MM.1S (cell line): ENCODE data around the gene FRY.

Experiments used
- DNase-seq: peaks from one replicate; pipeline ENCODE4 v3.0.0-alpha.2; 2015
- H2AFZ ChIP-seq: fragments of 300-600 bp; sonication (generic); 2 replicates; pipeline ENCODE4 v1.6.0; 2016; ENCODE audit warnings: antibody characterized with exemption, low read length
- H3F3A ChIP-seq: fragments of 300-600 bp; sonication (generic); 2 replicates; pipeline ENCODE4 v1.6.1; 2016; ENCODE audit warnings: mild to moderate bottlenecking, antibody characterized with exemption, low read length, moderate library complexity, mixed read lengths; ENCODE audit not compliant: insufficient read depth
- H3K27ac ChIP-seq: fragments of 300-600 bp; sonication (generic); 2 replicates; pipeline ENCODE4 v1.5.1; 2016; ENCODE audit warnings: mild to moderate bottlenecking, low read length
- H3K27me3 ChIP-seq: fragments of 300-600 bp; sonication (generic); replicated peaks from 2 replicates; pipeline ENCODE4 v1.6.0; 2016; ENCODE audit warnings: low read length; ENCODE audit not compliant: insufficient read depth
- H3K36me3 ChIP-seq: fragments of 300-600 bp; sonication (generic); replicated peaks from 2 replicates; pipeline ENCODE4 v1.6.1; 2016; ENCODE audit warnings: mild to moderate bottlenecking, low read length, mixed read lengths; ENCODE audit not compliant: insufficient read depth
- H3K4me1 ChIP-seq: fragments of 300-600 bp; sonication (generic); 2 replicates; pipeline ENCODE4 v1.6.1; 2016; ENCODE audit warnings: low read length, mixed read lengths
- H3K4me2 ChIP-seq: fragments of 300-600 bp; sonication (generic); 2 replicates; pipeline ENCODE4 v1.6.0; 2016; ENCODE audit warnings: low read depth, low read length
- H3K4me3 ChIP-seq: fragments of 300-600 bp; sonication (generic); 2 replicates; pipeline ENCODE4 v1.5.1; 2016; ENCODE audit warnings: low read length, mixed read lengths
- H3K79me2 ChIP-seq: fragments of 300-600 bp; sonication (generic); 2 replicates; pipeline ENCODE4 v1.6.1; 2016; ENCODE audit warnings: mixed run types, low read length, mixed read lengths
- H3K9ac ChIP-seq: fragments of 300-600 bp; sonication (generic); 2 replicates; pipeline ENCODE4 v1.6.1; 2016; ENCODE audit warnings: low read length, mixed read lengths
- H3K9me2 ChIP-seq: fragments of 300-600 bp; sonication (generic); replicated peaks from 2 replicates; pipeline ENCODE4 v1.6.1; 2016; ENCODE audit warnings: mild to moderate bottlenecking, low read length, mixed read lengths; ENCODE audit not compliant: insufficient read depth
- H3K9me3 ChIP-seq: fragments of 300-600 bp; sonication (generic); replicated peaks from 2 replicates; pipeline ENCODE4 v1.6.1; 2016; ENCODE audit warnings: mild to moderate bottlenecking, low read length, mixed read lengths; ENCODE audit not compliant: insufficient read depth
- H4K20me1 ChIP-seq: fragments of 300-600 bp; sonication (generic); 2 replicates; pipeline ENCODE4 v1.6.1; 2016; ENCODE audit warnings: mild to moderate bottlenecking, low read length, moderate library complexity, mixed read lengths; ENCODE audit not compliant: insufficient read depth
- EZH2 ChIP-seq: fragments of 300-600 bp; sonication (generic); optimal IDR thresholded peaks from 2 replicates; pipeline ENCODE3; 2017; ENCODE audit warnings: low read depth, mild to moderate bottlenecking, antibody characterized with exemption, low read length, mixed read lengths
- EZH2phosphoT487 ChIP-seq: fragments of 300-600 bp; sonication (generic); IDR thresholded peaks from 2 replicates; pipeline ENCODE4 v1.6.1; 2018; ENCODE audit warnings: antibody characterized with exemption, low read length
- TF ChIP-seq, protein P1 (sequence below): fragments of 300-600 bp; sonication (generic); IDR thresholded peaks from 2 replicates; pipeline ENCODE4 v1.5.1; 2016; ENCODE audit warnings: antibody characterized with exemption, low read length, mixed read lengths

FRY gene

DNA sequence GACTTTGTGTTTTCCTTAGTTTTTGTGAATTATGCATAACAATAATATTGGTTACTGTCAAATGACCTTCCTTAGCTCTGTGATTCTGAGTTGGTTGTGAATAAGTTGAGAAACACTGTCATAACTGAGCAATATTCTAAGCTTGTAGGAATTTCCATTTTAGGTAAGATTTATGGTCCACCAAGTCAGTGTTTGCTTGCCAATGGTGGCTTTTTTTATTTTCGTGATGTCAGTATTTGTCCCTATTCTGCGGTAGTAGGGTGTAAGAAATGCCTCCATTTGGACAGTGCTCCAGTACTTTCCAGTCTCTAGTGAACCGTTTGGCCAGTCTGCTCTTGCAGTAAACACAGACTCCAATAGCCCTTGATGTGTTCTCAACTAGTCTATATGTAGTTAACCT is 94.7 kb downstream of the FRY start:
- Histone ChIP-seq H3K9me3 (no peaks in the 10 kb centered on the region), H4K20me1 (no peaks in the 10 kb centered on the region), H2AFZ (no peak overlapping the region), H3K9me2 (no peaks in the 10 kb centered on the region), H3F3A (no peaks in the 10 kb centered on the region), H3K4me3 (no peak overlapping the region), H3K36me3 (no peaks in the 10 kb centered on the region), H3K27me3 (no peaks in the 10 kb centered on the region), H3K79me2 (no peaks in the 10 kb centered on the region), H3K4me2 (no peak overlapping the region), H3K9ac (no peak overlapping the region), H3K4me1 (no peaks in the 10 kb centered on the region), H3K27ac (no peak overlapping the region)
- TF ChIP-seq EZH2phosphoT487 (no peak), EZH2 (no peak)
- TF ChIP-seq, protein P1, sequence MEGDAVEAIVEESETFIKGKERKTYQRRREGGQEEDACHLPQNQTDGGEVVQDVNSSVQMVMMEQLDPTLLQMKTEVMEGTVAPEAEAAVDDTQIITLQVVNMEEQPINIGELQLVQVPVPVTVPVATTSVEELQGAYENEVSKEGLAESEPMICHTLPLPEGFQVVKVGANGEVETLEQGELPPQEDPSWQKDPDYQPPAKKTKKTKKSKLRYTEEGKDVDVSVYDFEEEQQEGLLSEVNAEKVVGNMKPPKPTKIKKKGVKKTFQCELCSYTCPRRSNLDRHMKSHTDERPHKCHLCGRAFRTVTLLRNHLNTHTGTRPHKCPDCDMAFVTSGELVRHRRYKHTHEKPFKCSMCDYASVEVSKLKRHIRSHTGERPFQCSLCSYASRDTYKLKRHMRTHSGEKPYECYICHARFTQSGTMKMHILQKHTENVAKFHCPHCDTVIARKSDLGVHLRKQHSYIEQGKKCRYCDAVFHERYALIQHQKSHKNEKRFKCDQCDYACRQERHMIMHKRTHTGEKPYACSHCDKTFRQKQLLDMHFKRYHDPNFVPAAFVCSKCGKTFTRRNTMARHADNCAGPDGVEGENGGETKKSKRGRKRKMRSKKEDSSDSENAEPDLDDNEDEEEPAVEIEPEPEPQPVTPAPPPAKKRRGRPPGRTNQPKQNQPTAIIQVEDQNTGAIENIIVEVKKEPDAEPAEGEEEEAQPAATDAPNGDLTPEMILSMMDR, result no peak
- DNase-seq, result no peak

DNA sequence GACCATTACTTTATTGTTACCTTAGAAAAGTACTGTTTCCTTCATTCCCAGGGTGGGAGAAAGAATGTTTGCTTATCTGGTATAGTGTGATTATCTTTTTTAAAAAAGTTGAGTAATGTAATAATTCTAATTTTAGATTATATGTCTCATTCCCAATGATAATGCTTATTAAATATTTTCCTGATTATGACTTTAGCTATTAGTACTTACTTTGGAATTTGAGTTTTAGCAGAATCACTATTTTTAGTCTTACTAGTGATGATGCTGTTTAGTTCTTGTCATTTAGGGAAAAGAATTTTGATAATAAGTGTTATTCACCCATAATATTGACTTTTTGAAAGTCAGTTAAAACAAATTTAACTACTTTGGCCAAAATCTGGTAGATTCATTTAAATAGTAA is 95.2 kb downstream of the FRY start:
- TF ChIP-seq, protein P1, result no peak
- TF ChIP-seq EZH2 (no peak), EZH2phosphoT487 (no peak)
- no peak overlapping the region for H3K4me3 ChIP-seq
- no peak overlapping the region for H3K9ac ChIP-seq
- no peak for DNase-seq
- no peaks in the 10 kb centered on the region for H3K9me2 ChIP-seq
- no peaks in the 10 kb centered on the region for H3K36me3 ChIP-seq
- H3K4me1 ChIP-seq, result no peaks in the 10 kb centered on the region
- H3K79me2 ChIP-seq, result no peaks in the 10 kb centered on the region
- H3K27ac ChIP-seq, result no peak overlapping the region
- no peak overlapping the region for H3K4me2 ChIP-seq
- H3F3A ChIP-seq, result no peaks in the 10 kb centered on the region
- no peak overlapping the region for H2AFZ ChIP-seq
- H3K27me3 ChIP-seq, result no peaks in the 10 kb centered on the region
- no peaks in the 10 kb centered on the region for H4K20me1 ChIP-seq
- no peaks in the 10 kb centered on the region for H3K9me3 ChIP-seq

DNA sequence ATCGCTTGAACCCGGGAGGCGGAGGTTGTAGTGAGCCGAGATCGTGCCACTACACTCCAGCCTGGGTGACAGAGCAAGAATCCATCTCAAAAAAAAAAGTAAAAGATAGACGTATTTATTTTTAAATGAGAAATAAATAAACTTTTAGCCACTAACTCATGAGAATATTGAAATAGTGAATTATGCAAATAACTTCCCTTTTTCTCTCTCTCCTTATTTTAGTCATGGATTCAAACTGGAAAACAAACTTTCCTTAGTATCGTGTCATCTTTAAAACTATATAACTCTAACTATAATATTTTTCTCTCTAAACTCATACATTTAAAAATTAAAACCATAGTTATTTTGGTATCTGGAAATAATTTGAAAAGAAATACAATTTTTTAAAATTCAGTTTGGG is 96.1 kb downstream of the FRY start:
- no peak for DNase-seq
- Histone ChIP-seq H3K79me2 (no peaks in the 10 kb centered on the region), H3K27me3 (no peaks in the 10 kb centered on the region), H4K20me1 (no peaks in the 10 kb centered on the region), H3K4me1 (no peaks in the 10 kb centered on the region), H3K9ac (no peak overlapping the region), H3K4me3 (no peak overlapping the region), H3K27ac (no peak overlapping the region), H3K4me2 (no peak overlapping the region), H2AFZ (no peak overlapping the region), H3K9me2 (no peaks in the 10 kb centered on the region), H3F3A (no peaks in the 10 kb centered on the region), H3K9me3 (no peaks in the 10 kb centered on the region), H3K36me3 (no peaks in the 10 kb centered on the region)
- no peak for TF ChIP-seq EZH2phosphoT487
- TF ChIP-seq, protein P1, result no peak
- TF ChIP-seq EZH2, result no peak
